ENCODE results near the gene EREG. TPM values are rescaled to one million over a fixed set of nuclear protein-coding genes. Genes with fewer than 3 reads are reported as not detected.
"Not testable (repeated sequence)": the region's sequence is repeated elsewhere in the genome, so short reads cannot be mapped to it uniquely, and the experiment has no call there.

EREG gene
- polyA plus RNA-seq, 3 donors: 0.09 to 0.21 (median 0.16) TPM

DNA sequence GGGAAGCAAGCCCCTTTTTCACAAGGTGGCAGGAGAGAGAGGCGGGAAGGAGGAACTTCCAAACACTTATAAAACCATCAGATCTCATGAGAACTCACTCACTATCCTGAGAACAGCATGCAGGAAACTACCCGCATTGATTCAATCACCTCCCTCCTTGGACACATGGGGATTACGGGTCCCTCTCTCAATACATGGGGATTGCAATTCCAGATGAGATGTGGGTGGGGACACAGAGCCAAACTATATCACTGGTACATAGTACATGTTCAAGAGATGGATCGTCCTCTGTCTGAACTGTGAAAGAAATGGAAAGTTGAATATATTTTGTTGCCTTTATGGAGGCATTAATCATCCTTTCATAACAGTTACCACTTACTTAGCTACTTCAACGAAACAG is 12.8 kb downstream of the EREG start:
- no peak for DNase-seq (ENCODE audit: extremely low read depth in 1 of 11, low read depth in 9 of 11, low spot score in 4 of 11)

DNA sequence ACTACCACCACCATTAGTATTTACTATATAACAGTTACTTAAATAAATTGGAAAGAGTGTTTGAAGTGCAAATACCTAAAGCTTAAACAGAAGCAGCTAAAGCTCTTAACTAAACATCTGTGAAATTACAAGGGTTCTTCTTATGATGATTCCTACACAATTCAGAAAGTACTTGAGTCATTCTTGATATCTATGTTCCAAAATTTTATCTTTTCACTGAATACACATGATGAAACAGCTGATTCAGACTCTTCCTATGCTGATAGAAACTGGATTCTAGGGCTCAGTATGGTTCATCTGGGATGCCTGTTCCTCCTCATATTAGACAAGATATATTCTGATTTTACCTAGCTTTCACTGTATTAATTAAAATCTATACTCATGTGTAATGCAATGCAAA is 13.6 kb downstream of the EREG start:
- DNase-seq (ENCODE audit: extremely low read depth in 1 of 11, low read depth in 9 of 11, low spot score in 4 of 11): no peak

DNA sequence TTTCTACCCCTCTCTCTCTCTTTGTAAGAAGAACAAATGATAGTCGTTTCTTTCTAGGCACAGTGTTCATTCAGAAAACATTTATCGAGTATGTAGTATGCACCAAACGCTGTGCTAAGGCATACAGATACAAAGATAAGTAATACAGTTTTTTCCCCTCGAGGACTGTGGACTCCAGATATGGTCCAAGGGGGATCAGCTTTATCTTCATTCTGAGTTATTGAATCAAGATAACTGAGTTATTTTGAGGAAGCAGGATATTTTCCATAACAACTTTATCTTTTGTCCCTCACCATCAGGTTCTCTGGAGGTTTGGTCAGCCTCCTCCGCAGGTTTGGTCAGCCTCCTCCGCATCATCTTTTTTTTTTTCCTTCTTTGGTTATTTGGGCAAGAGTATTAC is 15.0 kb downstream of the EREG start:
- no peak for DNase-seq (ENCODE audit: extremely low read depth in 1 of 11, low read depth in 9 of 11, low spot score in 4 of 11)

DNA sequence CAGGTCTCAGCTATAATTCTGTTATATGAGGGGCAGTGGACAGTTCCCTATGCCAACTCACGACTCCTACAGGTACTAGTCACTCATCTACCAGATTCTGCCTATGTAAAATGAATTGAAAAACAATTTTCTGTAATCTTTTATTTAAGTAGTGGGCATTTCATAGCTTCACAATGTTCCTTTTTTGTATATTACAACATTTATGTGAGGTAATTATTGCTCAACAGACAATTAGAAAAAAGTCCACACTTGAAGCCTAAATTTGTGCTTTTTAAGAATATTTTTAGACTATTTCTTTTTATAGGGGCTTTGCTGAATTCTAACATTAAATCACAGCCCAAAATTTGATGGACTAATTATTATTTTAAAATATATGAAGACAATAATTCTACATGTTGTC is 20.4 kb downstream of the EREG start:
- no peak for DNase-seq (ENCODE audit: extremely low read depth in 1 of 11, low read depth in 9 of 11, low spot score in 4 of 11)

GRCh38 chr4:74386159-74386558 is 21.2 kb downstream of the EREG start:
- DNase-seq (ENCODE audit: extremely low read depth in 1 of 11, low read depth in 9 of 11, low spot score in 4 of 11): no peak

DNA sequence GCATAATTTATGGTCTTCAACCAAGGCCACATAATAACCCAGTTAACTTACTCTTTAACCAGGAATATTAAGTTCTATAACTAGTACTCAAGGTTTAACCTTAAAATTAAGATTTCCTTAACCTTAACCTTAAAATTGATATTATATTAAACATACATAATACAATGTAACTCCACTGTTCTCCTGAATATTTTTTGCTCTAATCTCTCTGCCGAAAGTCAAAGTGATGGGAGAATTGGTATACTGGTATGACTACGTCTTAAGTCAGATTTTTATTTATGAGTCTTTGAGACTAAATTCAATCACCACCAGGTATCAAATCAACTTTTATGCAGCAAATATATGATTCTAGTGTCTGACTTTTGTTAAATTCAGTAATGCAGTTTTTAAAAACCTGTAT is 22.8 kb downstream of the EREG start:
- no peak for DNase-seq (ENCODE audit: extremely low read depth in 1 of 11, low read depth in 9 of 11, low spot score in 4 of 11)

DNA sequence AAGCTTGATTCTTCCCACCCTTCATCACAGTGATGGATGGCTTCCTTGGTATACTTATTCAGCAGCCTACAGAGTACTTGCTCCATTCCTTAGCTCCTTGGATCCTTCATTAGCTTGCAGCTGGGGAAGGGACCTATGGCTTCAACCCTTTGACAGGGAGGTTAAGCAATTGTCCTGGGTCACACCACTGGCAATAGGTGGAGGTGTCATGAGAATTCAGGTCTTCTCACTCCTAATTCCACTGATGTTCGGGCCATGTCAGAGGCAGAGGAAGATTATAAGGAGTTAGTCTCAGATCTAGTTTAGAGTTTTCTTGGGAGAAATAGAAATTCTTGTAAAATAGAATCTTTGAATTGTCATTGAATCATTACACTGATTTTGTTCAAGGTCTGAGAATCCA is 24.5 kb downstream of the EREG start:
- DNase-seq (ENCODE audit: extremely low read depth in 1 of 11, low read depth in 9 of 11, low spot score in 4 of 11): no peak

GRCh38 chr4:74390677-74391076 is 25.7 kb downstream of the EREG start:
- no peak for DNase-seq (ENCODE audit: extremely low read depth in 1 of 11, low read depth in 9 of 11, low spot score in 4 of 11)

GRCh38 chr4:74391346-74391745 is 26.4 kb downstream of the EREG start:
- DNase-seq (ENCODE audit: extremely low read depth in 1 of 11, low read depth in 9 of 11, low spot score in 4 of 11): no peak

- DNase-seq (ENCODE audit: extremely low read depth in 1 of 11, low read depth in 9 of 11, low spot score in 4 of 11): no peak
These were observed 27.0 kb downstream of the EREG start for GRCh38 chr4:74391890-74392475.

DNA sequence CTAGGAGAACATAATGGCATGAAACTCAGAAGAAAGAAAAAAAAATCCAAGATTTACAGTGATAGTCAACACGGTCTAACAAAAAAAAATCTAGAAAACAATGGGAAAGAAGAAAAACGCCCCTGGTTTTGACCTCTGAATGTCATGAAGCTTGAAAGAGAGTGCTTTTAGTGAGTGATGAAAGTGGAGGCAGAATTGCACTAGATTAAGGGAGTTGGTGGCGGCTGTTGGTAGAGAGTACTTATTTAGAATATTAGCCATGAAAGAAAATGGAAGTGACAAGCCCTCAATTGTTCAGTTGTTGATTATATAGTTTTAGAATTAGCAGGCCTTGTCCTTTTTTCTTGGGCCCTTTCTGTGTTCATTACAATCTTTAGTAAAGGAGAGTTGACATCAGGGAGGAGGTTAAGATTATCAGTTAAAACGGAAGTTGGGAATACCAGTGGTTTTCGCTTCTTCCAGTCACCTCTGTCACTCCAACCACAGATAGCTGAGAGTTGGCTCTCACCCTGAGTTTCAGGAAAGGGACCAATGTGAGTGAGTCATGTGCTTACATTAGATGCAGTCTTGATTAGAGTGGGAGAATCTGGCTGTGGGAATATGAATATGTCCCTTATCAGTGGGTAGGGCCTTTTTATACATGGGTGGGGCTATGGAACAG is 29.7 kb downstream of the EREG start:
- no peak for DNase-seq (ENCODE audit: extremely low read depth in 1 of 11, low read depth in 9 of 11, low spot score in 4 of 11)

- no peak for DNase-seq (ENCODE audit: extremely low read depth in 1 of 11, low read depth in 9 of 11, low spot score in 4 of 11)
These were observed 30.7 kb downstream of the EREG start for GRCh38 chr4:74395633-74396032.

DNA sequence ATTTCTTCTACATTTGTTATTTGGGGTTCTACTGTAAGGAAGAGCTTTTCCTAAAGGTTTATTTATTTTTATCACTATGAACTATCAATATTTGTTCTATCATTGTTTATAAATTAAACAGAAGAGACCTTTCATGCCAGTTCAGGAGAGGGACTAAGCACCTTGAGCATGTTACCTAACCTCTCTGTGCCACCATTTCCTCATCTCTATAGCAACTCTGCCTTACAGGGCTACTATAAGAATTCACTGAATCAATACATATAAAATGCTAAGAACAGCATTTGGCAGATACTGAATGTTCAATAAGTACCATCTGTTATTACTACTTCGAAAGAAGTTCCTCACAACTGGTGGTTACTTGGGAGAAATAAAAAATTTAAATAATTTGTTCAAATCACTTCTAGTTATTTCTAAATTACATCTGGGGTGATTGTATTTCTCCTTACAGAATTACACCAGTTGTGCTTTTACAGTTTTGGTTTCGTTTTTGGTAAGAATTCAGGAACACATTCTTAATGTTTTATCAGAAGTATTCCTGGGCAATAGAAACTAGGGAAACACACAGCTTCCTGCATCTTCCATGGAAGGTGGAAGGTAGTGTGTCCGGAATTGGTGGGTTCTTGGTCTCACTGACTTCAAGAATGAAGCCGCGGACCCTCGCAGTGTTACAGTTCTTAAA is 32.9 kb downstream of the EREG start:
- DNase-seq (ENCODE audit: extremely low read depth in 1 of 11, low read depth in 9 of 11, low spot score in 4 of 11): no peak

DNA sequence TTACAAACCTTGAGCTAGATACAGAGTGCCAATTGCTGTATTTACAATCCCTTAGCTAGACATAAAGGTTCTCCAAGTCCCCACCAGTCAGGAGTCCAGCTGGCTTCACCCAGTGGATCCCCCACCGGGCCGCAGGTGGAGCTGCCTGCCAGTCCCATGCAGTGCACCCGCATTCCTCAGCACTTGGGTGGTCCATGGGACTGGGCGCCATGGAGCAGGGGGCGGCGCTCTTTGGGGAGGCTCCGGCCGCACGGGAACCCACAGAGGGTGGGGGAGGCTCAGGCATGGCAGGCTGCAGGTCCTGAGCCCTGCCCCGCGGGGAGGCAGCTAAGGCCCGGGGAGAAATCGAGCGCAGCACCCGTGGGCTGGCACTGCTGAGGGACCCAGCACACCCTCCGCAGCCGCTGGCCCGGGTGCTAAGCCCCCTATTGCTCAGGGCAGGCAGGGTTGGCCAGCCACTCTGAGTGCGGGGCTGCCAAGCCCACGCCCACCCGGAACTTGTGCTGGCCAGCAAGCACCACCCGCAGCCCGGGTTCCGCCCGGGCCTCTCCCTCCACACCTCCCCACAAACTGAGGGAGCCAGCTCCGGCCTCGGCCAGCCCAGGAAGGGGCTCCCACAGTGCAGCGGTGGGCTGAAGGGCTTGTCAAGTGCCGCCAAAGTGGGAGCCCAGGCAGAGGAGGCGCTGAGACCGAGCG is 34.1 kb downstream of the EREG start:
- DNase-seq (ENCODE audit: extremely low read depth in 1 of 11, low read depth in 9 of 11, low spot score in 4 of 11): not testable (repeated sequence)

DNA sequence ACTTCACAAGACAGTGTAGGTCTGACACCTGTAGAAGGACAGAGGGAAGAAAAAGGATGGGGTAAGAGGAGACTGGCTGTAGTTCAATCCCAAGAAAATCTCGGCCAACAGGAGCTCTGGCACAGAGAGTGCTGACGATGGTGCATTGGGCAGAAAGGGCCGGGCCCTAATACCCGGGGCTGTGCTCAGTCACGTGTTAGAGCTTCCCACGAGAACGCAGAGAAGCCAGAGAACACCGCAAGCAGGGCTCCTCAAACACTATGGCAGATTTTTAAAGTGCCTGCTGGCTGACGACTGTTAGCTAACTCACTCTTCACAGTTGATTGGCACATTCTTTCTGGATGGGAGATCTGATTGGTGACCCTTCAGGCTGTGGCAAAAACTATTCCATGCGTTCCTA is 35.5 kb downstream of the EREG start:
- no peak for DNase-seq (ENCODE audit: extremely low read depth in 1 of 11, low read depth in 9 of 11, low spot score in 4 of 11)

DNA sequence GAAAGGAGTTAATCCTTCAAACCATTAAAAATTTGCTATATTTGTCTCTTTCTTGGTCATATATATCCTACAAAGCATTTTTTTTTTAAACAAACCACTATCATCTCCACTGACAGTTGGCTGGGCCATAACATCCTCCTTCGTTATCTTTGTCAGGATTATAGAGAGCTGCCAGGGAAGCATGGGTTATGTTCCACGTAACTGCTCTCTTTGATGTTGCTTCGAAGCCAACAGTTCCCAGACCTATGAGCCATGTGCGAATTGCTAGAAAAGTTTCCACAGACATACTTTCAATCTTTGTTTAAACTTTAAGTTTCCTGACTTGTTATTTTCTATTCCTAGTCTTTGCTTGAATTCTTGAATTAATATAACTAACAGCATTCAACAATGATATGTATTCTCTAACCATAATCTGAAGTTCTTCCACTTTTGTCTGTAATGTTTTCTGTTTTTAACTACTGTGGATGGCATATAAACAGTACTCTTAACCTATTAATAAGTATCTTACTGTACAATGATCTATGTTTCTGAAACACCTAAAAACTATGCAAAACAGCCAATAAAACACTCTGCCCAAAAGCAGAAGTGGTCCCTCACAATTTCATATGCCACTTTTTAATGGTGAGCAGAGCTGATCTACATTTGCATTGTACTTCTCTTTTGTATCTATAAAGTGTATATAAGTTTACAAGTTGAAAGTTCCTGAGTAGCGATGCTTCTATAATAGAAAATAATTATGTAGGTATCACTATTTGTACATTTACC is 37.9 kb downstream of the EREG start:
- DNase-seq (ENCODE audit: extremely low read depth in 1 of 11, low read depth in 9 of 11, low spot score in 4 of 11): no peak

DNA sequence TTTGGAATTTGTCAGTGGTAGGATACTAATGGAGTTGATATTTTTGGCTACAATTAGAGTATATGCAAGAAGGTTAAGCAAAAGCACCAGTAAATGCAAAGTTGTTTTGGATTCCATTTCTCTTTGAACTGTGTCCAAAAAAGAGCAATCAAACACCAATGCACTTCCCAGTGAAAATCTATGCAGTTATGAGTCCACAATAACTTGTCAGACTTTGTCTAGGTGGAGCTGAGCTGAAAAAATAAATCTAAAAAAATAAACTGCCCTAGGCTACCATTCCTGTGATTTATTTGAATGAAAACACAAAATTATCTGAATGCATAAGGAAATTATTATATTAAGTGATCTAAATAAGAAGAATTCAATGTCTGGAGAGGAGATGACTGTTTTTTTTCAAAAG is 42.9 kb downstream of the EREG start:
- no peak for DNase-seq (ENCODE audit: extremely low read depth in 1 of 11, low read depth in 9 of 11, low spot score in 4 of 11)

DNA sequence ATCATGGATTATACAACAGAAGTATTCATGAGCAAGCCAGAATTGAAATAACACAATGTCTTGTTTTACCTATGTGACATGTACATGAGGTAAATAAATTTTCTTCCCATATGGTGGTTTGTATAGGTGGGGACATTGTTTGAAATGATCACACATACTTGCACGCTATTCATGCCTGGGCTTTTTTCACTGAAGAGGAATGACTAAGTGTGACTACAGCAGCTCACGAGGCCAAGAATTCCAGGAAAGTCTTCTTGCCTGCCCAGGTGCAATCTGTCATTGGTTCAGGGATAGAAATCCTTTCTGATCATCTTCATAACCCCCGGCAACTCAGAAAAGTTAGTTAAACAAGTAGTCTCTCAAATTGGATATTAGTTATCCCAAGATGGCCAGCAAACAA is 43.7 kb downstream of the EREG start:
- DNase-seq (ENCODE audit: extremely low read depth in 1 of 11, low read depth in 9 of 11, low spot score in 4 of 11): no peak

DNA sequence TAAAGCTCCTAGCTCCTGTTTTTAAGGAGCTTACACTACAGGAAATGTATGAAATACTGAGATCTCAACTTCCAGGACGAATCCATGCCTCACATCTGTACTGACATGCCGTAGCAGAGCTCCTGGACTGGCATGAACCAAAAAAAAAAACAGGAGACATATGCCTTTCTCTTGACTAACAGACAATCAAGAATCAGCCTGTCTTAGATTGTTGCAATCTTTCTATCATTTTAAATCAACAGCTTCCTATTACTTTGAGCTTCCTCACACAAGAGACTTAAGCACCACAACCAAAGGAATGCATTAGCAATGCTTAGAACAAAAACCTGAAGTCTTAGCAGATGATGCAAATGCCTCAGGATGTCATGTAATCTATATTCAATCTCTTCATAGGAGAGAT is 45.3 kb downstream of the EREG start:
- DNase-seq (ENCODE audit: extremely low read depth in 1 of 11, low read depth in 9 of 11, low spot score in 4 of 11): no peak

GRCh38 chr4:74412225-74412624 is 47.3 kb downstream of the EREG start:
- no peak for DNase-seq (ENCODE audit: extremely low read depth in 1 of 11, low read depth in 9 of 11, low spot score in 4 of 11)
